C4-2B (cell line): ENCODE measurements around the gene PDIK1L.
A peak's percentile ranks its signal among the peaks of the same experiment; 100 is the strongest.

Source experiments
- H3K27ac ChIP-seq: fragments of 450-650 bp; 2 replicates; pipeline ENCODE4 v1.5.1; 2017
- CTCF ChIP-seq: fragments of 450-650 bp; conservative IDR thresholded peaks from 2 replicates; pipeline ENCODE4 v1.5.1; 2017; ENCODE audit warnings: mild to moderate bottlenecking
- ZFX ChIP-seq: fragments of 450-650 bp; IDR thresholded peaks from 2 replicates; pipeline ENCODE4 v1.6.1; 2017

Gene PDIK1L

GRCh38 chr1:26079960-26080814 lies 31.4 kb upstream of the PDIK1L start:
- TF ChIP-seq ZFX (no peak), CTCF (no peak)
- H3K27ac ChIP-seq: peak overlapping the region; percentile 71

- TF ChIP-seq ZFX (no peak), CTCF (no peak)
- peak overlapping the region; percentile 43; the same call in 1 of the 2 replicates for H3K27ac ChIP-seq
Observed at GRCh38 chr1:26081267-26082019, 30.2 kb upstream of the PDIK1L start.

GRCh38 chr1:26082020-26082350 lies 29.6 kb upstream of the PDIK1L start:
- TF ChIP-seq ZFX (no peak), CTCF (no peak)
- no peak overlapping the region for H3K27ac ChIP-seq

- no peak overlapping the region for H3K27ac ChIP-seq
Observed at GRCh38 chr1:26083208-26083607, 28.4 kb upstream of the PDIK1L start.

DNA sequence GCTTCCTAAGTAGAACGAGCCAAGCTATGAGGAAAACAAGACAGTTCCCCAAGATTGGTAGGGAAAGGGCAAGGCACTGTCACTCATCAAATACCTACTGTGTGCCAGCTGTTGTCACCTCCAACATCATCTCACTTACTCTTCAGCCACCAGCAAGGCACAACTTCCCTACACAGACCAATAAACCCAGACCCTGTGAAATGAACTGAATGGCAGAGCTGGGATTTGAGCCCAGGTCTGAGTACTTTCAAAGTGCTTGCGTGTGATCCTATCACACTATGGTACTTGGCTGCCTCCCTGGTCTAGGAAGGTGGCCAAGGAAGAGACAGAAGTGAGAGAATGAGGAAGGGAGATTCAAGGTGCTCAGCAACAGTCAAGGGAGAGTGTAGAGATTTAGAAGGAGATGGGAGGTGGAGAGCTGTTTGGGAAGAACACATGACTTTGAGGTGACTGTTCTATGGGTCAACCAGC lies 27.5 kb upstream of the PDIK1L start:
- H3K27ac ChIP-seq: peak overlapping the region; percentile 44
- TF ChIP-seq ZFX (no peak), CTCF (no peak)

More at GRCh38 chr1:26083208-26083607, 28.4 kb upstream of the PDIK1L start:
- TF ChIP-seq ZFX (no peak), CTCF (no peak)

DNA sequence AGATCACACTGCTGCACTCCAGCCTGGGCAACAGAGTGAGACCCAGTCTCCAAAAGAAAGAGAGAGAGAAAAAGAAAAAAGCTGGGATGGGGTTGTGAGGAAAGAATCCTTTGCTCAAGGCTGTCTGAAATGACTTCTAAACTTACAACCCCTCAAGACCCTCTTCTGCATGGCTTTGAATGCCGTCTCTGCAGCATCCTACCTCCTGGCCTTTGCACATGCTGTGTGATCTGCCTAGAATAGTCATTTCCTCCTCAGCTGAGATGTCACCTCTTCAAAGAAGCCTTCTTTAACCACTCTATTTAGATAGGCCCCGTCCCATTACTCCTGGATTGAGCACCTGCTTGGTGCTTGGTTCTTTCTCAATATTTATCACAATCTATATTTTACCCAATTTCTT lies 26.8 kb upstream of the PDIK1L start:
- no peak for TF ChIP-seq CTCF
- no peak for TF ChIP-seq ZFX
- peak overlapping the region; percentile 44 for H3K27ac ChIP-seq

DNA sequence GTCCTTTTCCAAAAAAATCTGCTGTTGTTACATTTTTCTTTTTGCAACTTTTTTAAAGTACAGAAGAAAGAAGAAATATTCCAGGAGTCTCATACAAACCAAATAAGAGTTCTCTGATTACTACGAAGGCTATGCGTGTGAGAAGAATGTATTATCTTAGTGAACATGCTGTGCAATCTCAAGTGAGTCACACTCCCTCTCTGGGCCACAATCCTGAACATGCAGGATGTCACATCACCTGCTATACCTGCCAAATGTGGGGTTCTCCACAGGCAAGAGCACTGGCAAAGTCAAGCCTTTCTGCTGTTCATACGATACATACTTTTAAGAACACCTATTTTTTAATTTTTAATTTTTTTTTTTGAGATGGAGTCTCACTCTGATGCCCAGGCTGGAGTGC lies 22.5 kb upstream of the PDIK1L start:
- no peak overlapping the region for H3K27ac ChIP-seq
- TF ChIP-seq ZFX (no peak), CTCF (no peak)
